SK-N-MC (cell line): ENCODE measurements around the gene FBRS.

ENCODE experiments used
- EZH2 ChIP-seq: fragments of 200-600 bp; sonication (generic); IDR thresholded peaks from one replicate; pipeline ENCODE4 v1.6.1; 2017; ENCODE audit warnings: antibody characterized with exemption
- POLR2AphosphoS5 ChIP-seq: IDR thresholded peaks from 2 replicates; pipeline ENCODE4 v1.6.1; 2012; ENCODE audit warnings: mild to moderate bottlenecking, low read depth, low read length, borderline replicate concordance

- no peak for TF ChIP-seq EZH2
- no peak for TF ChIP-seq POLR2AphosphoS5
Measured at GRCh38 chr16:30609002-30609925, 49.0 kb upstream of the FBRS start.
